Osteocyte (in vitro differentiated cells): ENCODE measurements around the gene PLEK2. TPM values are rescaled to one million over a fixed set of nuclear protein-coding genes. Genes with fewer than 3 reads are reported as not detected.
"Not testable (repeated sequence)": the region's sequence is repeated elsewhere in the genome, so short reads cannot be mapped to it uniquely, and the experiment has no call there.

ENCODE experiments used
- DNase-seq: peaks from one replicate; pipeline ENCODE4 v3.0.0; 2021; ENCODE audit warnings: mixed read lengths; ENCODE audit not compliant: unreplicated experiment; ENCODE audit errors: extremely low spot score
- H3K27ac Mint-ChIP-seq: one replicate; pipeline ENCODE4 v1.8.0; 2021; ENCODE audit warnings: mild to moderate bottlenecking, mixed read lengths; ENCODE audit not compliant: unreplicated experiment
- H3K27me3 Mint-ChIP-seq: one replicate; pipeline ENCODE4 v1.8.0; 2021; ENCODE audit warnings: mixed read lengths; ENCODE audit not compliant: unreplicated experiment
- H3K36me3 Mint-ChIP-seq: one replicate; pipeline ENCODE4 v1.8.0; 2021; ENCODE audit warnings: mixed read lengths; ENCODE audit not compliant: unreplicated experiment
- H3K4me1 Mint-ChIP-seq: one replicate; pipeline ENCODE4 v1.8.0; 2021; ENCODE audit warnings: mixed read lengths; ENCODE audit not compliant: unreplicated experiment
- H3K4me3 Mint-ChIP-seq: one replicate; pipeline ENCODE4 v1.8.0; 2021; ENCODE audit warnings: mild to moderate bottlenecking, moderate library complexity, mixed read lengths; ENCODE audit not compliant: unreplicated experiment
- H3K9me3 Mint-ChIP-seq: one replicate; pipeline ENCODE4 v1.8.0; 2021; ENCODE audit warnings: mixed read lengths; ENCODE audit not compliant: unreplicated experiment
- total RNA-seq: library from RNA; stranded (reverse); gene quantifications from 2 replicates; pipeline ENCODE4 v1.2.1, GENCODE V29; 2021
- TF ChIP-seq, protein P1 (sequence below): fragments of 200-600 bp; sonication (generic); IDR thresholded peaks from 2 replicates; pipeline ENCODE4 v1.5.0; 2021; ENCODE audit warnings: antibody characterized with exemption, mild to moderate bottlenecking, moderate library complexity

The PLEK2 gene
- total RNA-seq, 1 donor from 2014 or later, result not detected

DNA sequence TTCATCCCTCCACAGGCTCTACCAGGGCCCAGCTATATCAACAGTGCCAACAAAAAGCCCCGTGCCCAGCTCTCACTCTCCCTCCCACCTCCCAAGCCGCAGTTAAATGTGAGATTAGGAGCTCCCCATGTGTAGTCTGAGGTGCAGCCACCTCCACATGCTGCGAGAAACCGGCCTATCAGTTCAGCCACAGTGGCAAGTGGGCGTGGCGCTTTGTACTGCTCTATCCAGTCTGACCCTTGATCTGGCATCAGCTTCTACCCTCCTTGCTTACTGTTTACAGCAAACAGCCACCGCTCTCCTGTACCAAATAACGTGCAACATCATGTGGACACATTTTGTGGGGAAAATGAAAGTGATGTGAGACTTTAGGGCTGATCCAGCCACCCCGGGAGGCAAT lies 1.7 kb downstream of the PLEK2 start:
- no peak overlapping the region for H3K4me3 Mint-ChIP-seq
- no peaks in the 10 kb centered on the region for H3K27me3 Mint-ChIP-seq
- no peak overlapping the region for H3K27ac Mint-ChIP-seq
- no peaks in the 10 kb centered on the region for H3K36me3 Mint-ChIP-seq
- H3K9me3 Mint-ChIP-seq, result no peaks in the 10 kb centered on the region
- TF ChIP-seq, protein P1, sequence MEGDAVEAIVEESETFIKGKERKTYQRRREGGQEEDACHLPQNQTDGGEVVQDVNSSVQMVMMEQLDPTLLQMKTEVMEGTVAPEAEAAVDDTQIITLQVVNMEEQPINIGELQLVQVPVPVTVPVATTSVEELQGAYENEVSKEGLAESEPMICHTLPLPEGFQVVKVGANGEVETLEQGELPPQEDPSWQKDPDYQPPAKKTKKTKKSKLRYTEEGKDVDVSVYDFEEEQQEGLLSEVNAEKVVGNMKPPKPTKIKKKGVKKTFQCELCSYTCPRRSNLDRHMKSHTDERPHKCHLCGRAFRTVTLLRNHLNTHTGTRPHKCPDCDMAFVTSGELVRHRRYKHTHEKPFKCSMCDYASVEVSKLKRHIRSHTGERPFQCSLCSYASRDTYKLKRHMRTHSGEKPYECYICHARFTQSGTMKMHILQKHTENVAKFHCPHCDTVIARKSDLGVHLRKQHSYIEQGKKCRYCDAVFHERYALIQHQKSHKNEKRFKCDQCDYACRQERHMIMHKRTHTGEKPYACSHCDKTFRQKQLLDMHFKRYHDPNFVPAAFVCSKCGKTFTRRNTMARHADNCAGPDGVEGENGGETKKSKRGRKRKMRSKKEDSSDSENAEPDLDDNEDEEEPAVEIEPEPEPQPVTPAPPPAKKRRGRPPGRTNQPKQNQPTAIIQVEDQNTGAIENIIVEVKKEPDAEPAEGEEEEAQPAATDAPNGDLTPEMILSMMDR, result no peak
- DNase-seq, result no peak
- peaks cover 10% of the 10 kb centered on the region for H3K4me1 Mint-ChIP-seq

DNA sequence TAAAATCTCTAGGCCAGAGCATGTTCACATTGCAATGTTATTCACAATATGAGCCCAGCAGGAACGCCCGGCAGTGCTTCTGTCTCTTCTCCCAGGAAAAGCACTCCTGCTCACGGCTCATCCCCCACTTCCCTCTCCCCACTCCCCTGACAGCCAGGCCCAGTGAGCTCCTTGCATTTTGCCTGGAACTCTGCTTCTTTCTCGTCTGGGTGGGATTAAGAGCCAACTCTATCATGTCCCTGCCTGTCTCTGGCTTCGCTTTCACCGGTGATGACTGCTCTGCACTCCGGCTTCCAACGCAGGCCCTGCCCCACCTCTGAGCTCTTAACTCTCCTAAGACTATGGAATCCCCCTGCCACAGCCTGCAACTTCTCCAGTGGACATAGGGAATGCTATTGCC lies 2.5 kb downstream of the PLEK2 start:
- Mint-ChIP-seq H3K9me3 (no peaks in the 10 kb centered on the region), H3K4me1 (peaks cover 8% of the 10 kb centered on the region), H3K36me3 (no peaks in the 10 kb centered on the region), H3K27me3 (no peaks in the 10 kb centered on the region), H3K27ac (no peak overlapping the region), H3K4me3 (no peak overlapping the region)
- TF ChIP-seq, protein P1, result no peak
- no peak for DNase-seq

DNA sequence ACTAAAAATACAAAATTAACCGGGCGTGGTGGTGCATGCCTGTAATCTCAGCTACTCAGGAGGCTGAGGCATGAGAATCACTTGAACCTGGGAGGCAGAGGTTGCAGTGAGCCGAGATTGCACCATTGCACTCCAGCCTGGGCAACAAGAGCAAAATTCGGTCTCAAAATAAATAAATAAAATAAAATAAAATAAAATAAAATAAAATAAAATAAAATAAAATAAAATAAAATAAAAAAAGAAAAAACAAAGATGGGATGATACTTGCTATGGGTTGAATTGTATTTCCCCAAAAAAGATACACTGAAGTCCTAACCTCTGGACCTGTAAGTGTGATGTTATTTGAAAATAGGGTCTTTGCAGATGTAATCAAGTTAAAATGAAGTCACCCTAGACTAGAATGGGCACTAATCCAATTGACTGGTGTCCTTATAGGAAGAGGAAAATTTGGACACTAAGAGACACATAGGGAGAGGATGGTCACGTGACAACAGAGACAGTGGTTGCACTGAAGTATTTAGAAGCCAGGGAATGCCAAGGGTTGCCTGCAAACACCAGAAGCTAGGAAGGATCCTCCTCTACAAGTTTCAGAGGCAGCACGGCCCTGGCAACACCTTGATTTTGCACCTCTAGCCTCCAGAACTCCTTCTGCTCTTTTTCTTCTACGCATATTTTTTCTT lies 3.7 kb downstream of the PLEK2 start:
- H3K36me3 Mint-ChIP-seq, DNase-seq, H3K4me1 Mint-ChIP-seq, H3K27me3 Mint-ChIP-seq, H3K27ac Mint-ChIP-seq, H3K4me3 Mint-ChIP-seq, H3K9me3 Mint-ChIP-seq: not testable (repeated sequence)

DNA sequence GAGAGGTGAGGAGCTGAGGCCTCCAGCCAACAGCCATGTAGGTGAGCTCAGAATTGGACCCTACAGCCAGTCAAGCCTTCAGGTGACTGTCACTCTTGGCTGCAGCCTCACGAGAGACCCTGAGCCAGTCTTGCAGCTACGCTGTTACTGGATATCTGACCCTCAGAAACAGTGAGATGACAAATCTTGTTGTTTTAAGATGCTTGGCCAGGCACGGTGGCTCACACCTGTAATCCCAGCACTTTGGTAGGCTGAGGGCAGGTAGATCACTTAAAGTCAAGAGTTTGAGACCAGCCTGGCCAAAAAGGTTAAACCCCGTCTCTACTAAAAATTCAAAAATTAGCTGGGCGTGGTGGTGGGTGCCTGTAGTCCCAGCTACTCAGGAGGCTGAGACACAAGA lies 6.2 kb downstream of the PLEK2 start:
- no peak overlapping the region for H3K4me3 Mint-ChIP-seq
- no peak overlapping the region for H3K27ac Mint-ChIP-seq
- peaks cover 5% of the 10 kb centered on the region for H3K9me3 Mint-ChIP-seq
- no peak for DNase-seq
- no peaks in the 10 kb centered on the region for H3K27me3 Mint-ChIP-seq
- no peaks in the 10 kb centered on the region for H3K36me3 Mint-ChIP-seq
- TF ChIP-seq, protein P1, result no peak
- H3K4me1 Mint-ChIP-seq, result no peaks in the 10 kb centered on the region

DNA sequence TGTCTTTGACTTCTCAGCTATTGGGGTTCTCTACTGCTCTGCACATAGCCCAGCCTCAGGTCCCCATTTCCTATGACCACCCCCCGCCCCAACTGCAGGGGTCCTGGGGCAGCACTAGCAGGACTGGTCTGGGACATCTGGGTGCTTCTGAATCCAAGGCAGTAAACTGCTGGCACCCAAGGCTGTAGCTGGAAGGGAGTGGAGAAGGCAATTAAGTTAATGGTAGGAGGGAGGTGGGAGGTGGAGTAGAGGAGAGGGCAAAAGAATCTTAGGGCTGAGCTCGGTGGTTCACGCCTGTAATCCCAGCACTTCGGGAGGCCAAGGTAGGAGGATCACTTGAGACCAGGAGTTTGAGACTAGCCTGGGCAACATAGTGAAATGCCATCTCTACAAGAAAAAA lies 11.5 kb downstream of the PLEK2 start:
- TF ChIP-seq, protein P1, result no peak
- Mint-ChIP-seq H3K36me3 (no peaks in the 10 kb centered on the region), H3K9me3 (peaks cover 5% of the 10 kb centered on the region), H3K4me1 (peaks cover 5% of the 10 kb centered on the region), H3K4me3 (no peak overlapping the region), H3K27me3 (peaks cover 2% of the 10 kb centered on the region), H3K27ac (no peak overlapping the region)
- DNase-seq, result peak; percentile 54
